ENCODE data around the gene SIX4. TPM values are rescaled to one million over a fixed set of nuclear protein-coding genes. Genes with fewer than 3 reads are reported as not detected.

SIX4 gene
- polyA plus RNA-seq, 2 of the 4 experiments (the other 2 are of a cell fraction), result 1.8 to 2.3 TPM

DNA sequence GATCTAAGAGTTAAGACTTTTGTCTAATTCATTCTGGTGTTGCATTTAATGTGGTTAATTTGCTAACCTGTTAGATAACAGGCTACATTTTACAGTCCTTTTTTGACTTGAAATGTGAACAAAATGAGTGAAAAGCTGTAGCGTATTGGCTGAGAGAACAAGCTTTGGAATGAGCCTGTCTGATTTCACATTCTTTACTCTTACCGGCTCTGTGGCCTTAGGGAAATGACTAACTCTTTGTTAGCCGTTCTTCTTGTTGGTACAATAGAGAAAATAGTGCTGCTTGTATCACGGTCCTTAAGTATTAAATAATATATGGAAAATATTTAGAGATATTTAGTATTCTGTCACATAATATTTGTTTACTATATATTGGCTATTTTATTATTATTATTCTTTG is 12.3 kb upstream of the SIX4 start:
- no peak for FAIRE-seq
- 11% methylated on average over 4 of the region's 4 CpGs for WGBS (ENCODE audit: missing lambda C conversion rate)

GRCh38 chr14:60735416-60735815 is 11.3 kb upstream of the SIX4 start:
- WGBS (ENCODE audit: missing lambda C conversion rate), result 4% methylated on average over 5 of the region's 5 CpGs

More for the DNA sequence above, 12.3 kb upstream of the SIX4 start:
- Histone ChIP-seq H3K9me3 (no peaks in the 10 kb centered on the region), H3K4me2 (peak overlapping the region; percentile 94), H3K27ac (no peak overlapping the region), H3K4me1 (peaks cover 16% of the 10 kb centered on the region; the same call in 2 of the 3 replicates), H3K4me3 (peak overlapping the region; percentile 79; the same call in 1 of the 3 replicates)
- CTCF ChIA-PET, result interaction anchor here (1.3 kb wide), 1 partner anchor 79 kb away, joined by 5 read pairs; no protein-coding TSS in a partner anchor
- TF ChIP-seq BHLHE40 (IDR thresholded peaks at IDR 0.05; ENCODE audit: low read depth, low read length), result no peak
- DNase-seq (ENCODE audit: low read depth in 1 of 2, low spot score in 1 of 2), result peak in 1 of 2 experiments; percentile 18
- no peak for ATAC-seq
- POLR2A ChIA-PET, result interaction anchor here (1.0 kb wide), 1 partner anchor 244 kb away, joined by 4 read pairs; the partner anchor contains the start of genes SLC38A6 and TRMT5

GRCh38 chr14:60734465-60735242 is 10.5 kb upstream of the SIX4 start, which contains the start of gene MNAT1:
TSS of gene MNAT1 (plus strand) at chr14:60734761. CDS start at chr14:60734863, 102 bp downstream.
- Histone ChIP-seq H3K4me3 (peak within 1 kb of the TSS; percentile 79), H3K9me3 (no peaks in the 10 kb centered on the region), H3K4me2 (peak within 1 kb of the TSS; percentile 94), H3K27ac (peak within 1 kb of the TSS; percentile 77 to 86), H3K4me1 (peaks cover 16% of the 10 kb centered on the region; the same call in 2 of the 3 replicates)
- DNase-seq (ENCODE audit: low read depth in 1 of 2, low spot score in 1 of 2) (peak; percentile 56 to 90), ATAC-seq (peak; percentile 98), FAIRE-seq (no peak)
- ChIA-PET POLR2A (no interaction called here), CTCF (interaction anchor here (1.0 to 1.3 kb wide), 2 partner anchors 109 to 518 kb away, joined by 3 read pairs; no protein-coding TSS in a partner anchor)
- WGBS (ENCODE audit: missing lambda C conversion rate), result 5% methylated on average over 33 of the region's 33 CpGs
- TF ChIP-seq KDM5A (IDR thresholded peaks at IDR 0.05) (peak; percentile 88), EHF (CRISPR knock-in tag; IDR thresholded peaks at IDR 0.05) (no peak), SREBF2 (IDR thresholded peaks at IDR 0.05) (no peak), MAFK (IDR thresholded peaks at IDR 0.05; ENCODE audit: partially characterized antibody) (no peak), GATA3 (IDR thresholded peaks at IDR 0.05; ENCODE audit: borderline replicate concordance) (peak; percentile 46; the same call in 1 of the 2 replicates), EP300 (IDR thresholded peaks at IDR 0.05) (no peak), FOXS1 (CRISPR knock-in tag; IDR thresholded peaks at IDR 0.05) (no peak), NPAS2 (CRISPR knock-in tag; IDR thresholded peaks at IDR 0.05; ENCODE audit: borderline replicate concordance) (no peak), NFE2L2 (conservative IDR thresholded peaks at IDR 0.05; ENCODE audit: low read length) (no peak), FOSL2 (IDR thresholded peaks at IDR 0.05) (no peak), FOSL2 (CRISPR knock-in tag; IDR thresholded peaks at IDR 0.05) (no peak), ZSCAN20 (CRISPR knock-in tag; IDR thresholded peaks at IDR 0.05) (no peak), RCOR1 (IDR thresholded peaks at IDR 0.05; ENCODE audit: low read depth, low read length) (no peak), POLR2A (IDR thresholded peaks at IDR 0.05; ENCODE audit: low read length) (peak; percentile 74), CEBPB (IDR thresholded peaks at IDR 0.05) (no peak; a peak in 1 of 4 replicates), E2F6 (IDR thresholded peaks at IDR 0.05; ENCODE audit: borderline replicate concordance, low read depth) (peak; percentile 55; the same call in 1 of the 2 replicates), TFCP2L1 (CRISPR knock-in tag; IDR thresholded peaks at IDR 0.05) (no peak), ESRRA (IDR thresholded peaks at IDR 0.05; ENCODE audit: borderline replicate concordance, low read length) (no peak), HOXA7 (CRISPR knock-in tag; IDR thresholded peaks at IDR 0.05) (no peak), PBX3 (IDR thresholded peaks at IDR 0.05) (no peak)
- TF ChIP-seq, protein P1, sequence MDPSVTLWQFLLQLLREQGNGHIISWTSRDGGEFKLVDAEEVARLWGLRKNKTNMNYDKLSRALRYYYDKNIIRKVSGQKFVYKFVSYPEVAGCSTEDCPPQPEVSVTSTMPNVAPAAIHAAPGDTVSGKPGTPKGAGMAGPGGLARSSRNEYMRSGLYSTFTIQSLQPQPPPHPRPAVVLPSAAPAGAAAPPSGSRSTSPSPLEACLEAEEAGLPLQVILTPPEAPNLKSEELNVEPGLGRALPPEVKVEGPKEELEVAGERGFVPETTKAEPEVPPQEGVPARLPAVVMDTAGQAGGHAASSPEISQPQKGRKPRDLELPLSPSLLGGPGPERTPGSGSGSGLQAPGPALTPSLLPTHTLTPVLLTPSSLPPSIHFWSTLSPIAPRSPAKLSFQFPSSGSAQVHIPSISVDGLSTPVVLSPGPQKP (IDR thresholded peaks at IDR 0.05; ENCODE audit: low read depth, low read length), result no peak
- TF ChIP-seq, protein P2, sequence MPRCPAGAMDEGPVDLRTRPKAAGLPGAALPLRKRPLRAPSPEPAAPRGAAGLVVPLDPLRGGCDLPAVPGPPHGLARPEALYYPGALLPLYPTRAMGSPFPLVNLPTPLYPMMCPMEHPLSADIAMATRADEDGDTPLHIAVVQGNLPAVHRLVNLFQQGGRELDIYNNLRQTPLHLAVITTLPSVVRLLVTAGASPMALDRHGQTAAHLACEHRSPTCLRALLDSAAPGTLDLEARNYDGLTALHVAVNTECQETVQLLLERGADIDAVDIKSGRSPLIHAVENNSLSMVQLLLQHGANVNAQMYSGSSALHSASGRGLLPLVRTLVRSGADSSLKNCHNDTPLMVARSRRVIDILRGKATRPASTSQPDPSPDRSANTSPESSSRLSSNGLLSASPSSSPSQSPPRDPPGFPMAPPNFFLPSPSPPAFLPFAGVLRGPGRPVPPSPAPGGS (IDR thresholded peaks at IDR 0.05), result 0 out of 3 replicates have a peak, but pooled peaks have one; percentile 63

More at GRCh38 chr14:60735416-60735815, 11.3 kb upstream of the SIX4 start:
- Histone ChIP-seq H3K4me3 (peak overlapping the region; percentile 79), H3K4me2 (peak overlapping the region; percentile 94), H3K27ac (peak overlapping the region; percentile 77 to 86), H3K4me1 (peaks cover 16% of the 10 kb centered on the region; the same call in 2 of the 3 replicates), H3K9me3 (no peaks in the 10 kb centered on the region)
- DNase-seq (ENCODE audit: low read depth in 1 of 2, low spot score in 1 of 2) (no peak), ATAC-seq (peak in 1 of 2 experiments; percentile 8; a peak in 3 of 6 replicates), FAIRE-seq (no peak)
- ChIA-PET POLR2A (no interaction called here), CTCF (interaction anchor here (0.8 kb wide), 1 partner anchor 19 kb away, joined by 4 read pairs; no protein-coding TSS in a partner anchor)
- TF ChIP-seq EP300 (IDR thresholded peaks at IDR 0.05), result no peak
- no peak for TF ChIP-seq POLR2A (IDR thresholded peaks at IDR 0.05; ENCODE audit: low read length)
- TF ChIP-seq TP53 (CRISPR knock-in tag; IDR thresholded peaks at IDR 0.05), result no peak
- no peak for TF ChIP-seq CBX2 (IDR thresholded peaks at IDR 0.05; ENCODE audit: borderline replicate concordance, low read depth)
- no peak for TF ChIP-seq EHMT2 (IDR thresholded peaks at IDR 0.05; ENCODE audit: low read depth)
- no peak for TF ChIP-seq ZC3H11A (IDR thresholded peaks at IDR 0.05)
- TF ChIP-seq FOXS1 (CRISPR knock-in tag; IDR thresholded peaks at IDR 0.05), result no peak
- TF ChIP-seq ZSCAN20 (CRISPR knock-in tag; IDR thresholded peaks at IDR 0.05), result no peak
- no peak for TF ChIP-seq FOSL2 (IDR thresholded peaks at IDR 0.05)
- no peak for TF ChIP-seq FOSL2 (CRISPR knock-in tag; IDR thresholded peaks at IDR 0.05)
- TF ChIP-seq CHD2 (IDR thresholded peaks at IDR 0.05; ENCODE audit: low read length, partially characterized antibody), result no peak
- no peak for TF ChIP-seq KDM1A (IDR thresholded peaks at IDR 0.05; ENCODE audit: low read depth)
- no peak for TF ChIP-seq TFCP2L1 (CRISPR knock-in tag; IDR thresholded peaks at IDR 0.05)
- no peak for TF ChIP-seq JUNB (IDR thresholded peaks at IDR 0.05)
- no peak for TF ChIP-seq SREBF2 (IDR thresholded peaks at IDR 0.05)
- no peak for TF ChIP-seq SMC3 (IDR thresholded peaks at IDR 0.05)

Measured in A549 (cell line).